PC-3 (cell line): ENCODE data around the gene ARL10. TPM values are rescaled to one million over a fixed set of nuclear protein-coding genes. Genes with fewer than 3 reads are reported as not detected.

Source experiments
- ATAC-seq: fragments of 200-7000 bp; cut with Tn5 transposase; 2 replicates; pipeline ENCODE4 v1.9.1; 2020; ENCODE audit warnings: mild to moderate bottlenecking, moderate library complexity
- BruUV-seq: library from RNA; stranded (reverse); fragments of 400-500 nt; replicated peaks from 2 replicates; lab custom pipeline; 2021; lab: Mats Ljungman, UMichigan
- CTCF ChIA-PET: fragments of 300-600 bp; sonication (Branson Sonifier 250); formaldehyde crosslinking; loops from one replicate; lab custom pipeline; 2022; ENCODE audit warnings: antibody characterized with exemption; lab: Charles Lee
- POLR2A ChIA-PET: fragments of 300-600 bp; sonication (Branson Sonifier 250); formaldehyde crosslinking; loops from one replicate; lab custom pipeline; 2022; ENCODE audit warnings: antibody characterized with exemption; ENCODE audit not compliant: unreplicated experiment; lab: Charles Lee
- DNase-seq: peaks from one replicate; pipeline ENCODE4 v3.0.0-alpha.2; 2015
- H2AFZ ChIP-seq: fragments of 300-600 bp; sonication (generic); 2 replicates; pipeline ENCODE4 v1.6.0; 2016; ENCODE audit warnings: antibody characterized with exemption, low read length
- H3F3A ChIP-seq: fragments of 300-600 bp; sonication (generic); one replicate; pipeline ENCODE4 v1.6.0; 2017; ENCODE audit warnings: antibody characterized with exemption, low read length, control low read depth, mild to moderate bottlenecking; ENCODE audit not compliant: unreplicated experiment
- H3K27ac ChIP-seq: fragments of 300-600 bp; sonication (generic); 2 replicates; pipeline ENCODE4 v1.5.1; 2016; ENCODE audit warnings: mild to moderate bottlenecking, low read length
- H3K27me3 ChIP-seq: fragments of 300-600 bp; sonication (generic); 2 replicates; pipeline ENCODE4 v1.6.1; 2016; ENCODE audit warnings: low read length, mixed read lengths
- H3K36me3 ChIP-seq: fragments of 300-600 bp; sonication (generic); 2 replicates; pipeline ENCODE4 v1.6.1; 2016; ENCODE audit warnings: low read depth, mixed run types, low read length, mixed read lengths
- H3K4me1 ChIP-seq: fragments of 300-600 bp; sonication (generic); 2 replicates; pipeline ENCODE4 v1.5.1; 2016; ENCODE audit warnings: low read length; ENCODE audit not compliant: insufficient read depth
- H3K4me2 ChIP-seq: fragments of 300-600 bp; sonication (generic); 2 replicates; pipeline ENCODE4 v1.6.0; 2016; ENCODE audit warnings: low read length
- H3K4me3 ChIP-seq: fragments of 300-600 bp; sonication (generic); 2 replicates; pipeline ENCODE4 v1.5.1; 2016; ENCODE audit warnings: mild to moderate bottlenecking, low read length, mixed read lengths
- H3K79me2 ChIP-seq: fragments of 300-600 bp; sonication (generic); 2 replicates; pipeline ENCODE4 v1.6.1; 2017; ENCODE audit warnings: low read length, mixed read lengths
- H3K9ac ChIP-seq: fragments of 300-600 bp; sonication (generic); 2 replicates; pipeline ENCODE4 v1.6.0; 2016; ENCODE audit warnings: mild to moderate bottlenecking, low read length
- H3K9me2 ChIP-seq: fragments of 300-600 bp; sonication (generic); replicated peaks from 2 replicates; pipeline ENCODE4 v1.6.1; 2016; ENCODE audit warnings: mixed run types, low read length, mixed read lengths
- H3K9me3 ChIP-seq: fragments of 300-600 bp; sonication (generic); 2 replicates; pipeline ENCODE4 v1.6.1; 2016; ENCODE audit warnings: low read length, mixed read lengths
- H4K20me1 ChIP-seq: fragments of 300-600 bp; sonication (generic); 2 replicates; pipeline ENCODE4 v1.6.1; 2016; ENCODE audit warnings: low read length, mixed read lengths
- EZH2 ChIP-seq: fragments of 300-600 bp; sonication (generic); IDR thresholded peaks from one replicate; pipeline ENCODE4 v1.6.1; 2017; ENCODE audit warnings: antibody characterized with exemption, mild to moderate bottlenecking, low read length; ENCODE audit not compliant: unreplicated experiment
- EZH2phosphoT487 ChIP-seq: fragments of 300-600 bp; sonication (generic); IDR thresholded peaks from 2 replicates; pipeline ENCODE4 v1.6.1; 2018; ENCODE audit warnings: mild to moderate bottlenecking, antibody characterized with exemption, low read length, borderline replicate concordance
- intact Hi-C: fragments of 100-400 bp; cut with micrococcal nuclease; formaldehyde crosslinking; loops from 2 replicates; pipeline ENCODE4 v1.9.0; 2023
- total RNA-seq: library from RNA; depleted of rRNA; stranded (reverse); fragments of >200 nt; gene quantifications from 2 replicates; pipeline ENCODE4 v1.2.3, GENCODE V29; 2014
- TF ChIP-seq, protein P1 (sequence below): fragments of 300-600 bp; sonication (generic); conservative IDR thresholded peaks from 2 replicates; pipeline ENCODE4 v1.5.1; 2017; ENCODE audit warnings: antibody characterized with exemption, low read depth, mild to moderate bottlenecking, low read length

Gene ARL10
- total RNA-seq, 1 experiment from 2014 or later: 0.15 TPM

DNA sequence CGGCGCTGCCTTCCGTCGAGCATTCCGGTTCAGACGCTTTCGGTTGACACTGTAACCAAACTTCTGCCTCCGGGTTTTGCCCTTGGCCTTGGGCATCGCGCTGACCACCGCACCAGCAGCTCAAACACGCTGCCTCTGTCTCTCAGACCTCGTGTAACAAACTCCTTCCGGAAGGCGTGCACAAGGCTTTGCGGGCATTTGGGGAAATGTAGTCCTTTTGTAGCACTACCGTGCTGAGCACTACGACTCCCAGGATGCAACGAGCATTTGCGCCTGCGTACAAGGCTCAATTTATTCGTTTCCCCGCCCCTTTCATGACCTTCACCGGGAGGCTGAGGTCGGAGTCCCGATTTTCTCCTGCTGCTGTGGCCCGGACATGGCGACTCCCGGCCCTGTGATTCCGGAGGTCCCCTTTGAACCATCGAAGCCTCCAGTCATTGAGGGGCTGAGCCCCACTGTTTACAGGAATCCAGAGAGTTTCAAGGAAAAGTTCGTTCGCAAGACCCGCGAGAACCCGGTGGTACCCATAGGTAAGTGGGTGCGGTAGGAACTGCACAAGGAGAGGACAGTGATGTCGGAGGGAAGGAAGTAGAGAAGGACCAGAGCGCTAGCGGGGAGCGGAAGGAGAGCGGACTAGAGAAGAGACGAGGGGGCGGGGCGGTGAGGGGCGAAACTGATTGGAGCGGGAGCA lies 23.3 kb downstream of the ARL10 start, which contains the start of the genes HIGD2A and NOP16:
TSS of gene HIGD2A (plus strand) at position 308 of the 691 bp plus-strand sequence. CDS start at position 377, 69 bp downstream.
TSS of gene NOP16 (minus strand) at position 155 of the 691 bp plus-strand sequence. CDS start at position 96, 59 bp downstream.
- peaks cover 32% of the 10 kb centered on the region for H4K20me1 ChIP-seq
- peak within 1 kb of the TSS; percentile 94 for H3K27ac ChIP-seq
- BruUV-seq: no TSS peak
- H3F3A ChIP-seq: no peaks in the 10 kb centered on the region
- H3K27me3 ChIP-seq: no peaks in the 10 kb centered on the region
- intact Hi-C loops: loop anchor here (1.0 kb wide), 3 partner anchors 60 to 190 kb away; partner anchors contain the start of genes FAF2 and RNF44
- H3K9me2 ChIP-seq: no peaks in the 10 kb centered on the region
- H3K36me3 ChIP-seq: peaks cover 56% of the 10 kb centered on the region
- ATAC-seq: peak; percentile 83
- peak within 1 kb of the TSS; percentile 99 for H3K4me2 ChIP-seq
- H3K9ac ChIP-seq: peak within 1 kb of the TSS; percentile 98
- peak within 1 kb of the TSS; percentile 94 for H3K4me3 ChIP-seq
- peaks cover 14% of the 10 kb centered on the region for H3K4me1 ChIP-seq
- DNase-seq: peak; percentile 99
- ChIA-PET POLR2A (interaction anchor here (0.5 kb wide), 1 partner anchor 280 kb away, joined by 3 read pairs; no protein-coding TSS in a partner anchor), CTCF (no interaction called here)
- peak within 1 kb of the TSS; percentile 97 for H2AFZ ChIP-seq
- no peaks in the 10 kb centered on the region for H3K9me3 ChIP-seq
- peaks cover 67% of the 10 kb centered on the region for H3K79me2 ChIP-seq
- TF ChIP-seq, protein P1, sequence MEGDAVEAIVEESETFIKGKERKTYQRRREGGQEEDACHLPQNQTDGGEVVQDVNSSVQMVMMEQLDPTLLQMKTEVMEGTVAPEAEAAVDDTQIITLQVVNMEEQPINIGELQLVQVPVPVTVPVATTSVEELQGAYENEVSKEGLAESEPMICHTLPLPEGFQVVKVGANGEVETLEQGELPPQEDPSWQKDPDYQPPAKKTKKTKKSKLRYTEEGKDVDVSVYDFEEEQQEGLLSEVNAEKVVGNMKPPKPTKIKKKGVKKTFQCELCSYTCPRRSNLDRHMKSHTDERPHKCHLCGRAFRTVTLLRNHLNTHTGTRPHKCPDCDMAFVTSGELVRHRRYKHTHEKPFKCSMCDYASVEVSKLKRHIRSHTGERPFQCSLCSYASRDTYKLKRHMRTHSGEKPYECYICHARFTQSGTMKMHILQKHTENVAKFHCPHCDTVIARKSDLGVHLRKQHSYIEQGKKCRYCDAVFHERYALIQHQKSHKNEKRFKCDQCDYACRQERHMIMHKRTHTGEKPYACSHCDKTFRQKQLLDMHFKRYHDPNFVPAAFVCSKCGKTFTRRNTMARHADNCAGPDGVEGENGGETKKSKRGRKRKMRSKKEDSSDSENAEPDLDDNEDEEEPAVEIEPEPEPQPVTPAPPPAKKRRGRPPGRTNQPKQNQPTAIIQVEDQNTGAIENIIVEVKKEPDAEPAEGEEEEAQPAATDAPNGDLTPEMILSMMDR: no peak

DNA sequence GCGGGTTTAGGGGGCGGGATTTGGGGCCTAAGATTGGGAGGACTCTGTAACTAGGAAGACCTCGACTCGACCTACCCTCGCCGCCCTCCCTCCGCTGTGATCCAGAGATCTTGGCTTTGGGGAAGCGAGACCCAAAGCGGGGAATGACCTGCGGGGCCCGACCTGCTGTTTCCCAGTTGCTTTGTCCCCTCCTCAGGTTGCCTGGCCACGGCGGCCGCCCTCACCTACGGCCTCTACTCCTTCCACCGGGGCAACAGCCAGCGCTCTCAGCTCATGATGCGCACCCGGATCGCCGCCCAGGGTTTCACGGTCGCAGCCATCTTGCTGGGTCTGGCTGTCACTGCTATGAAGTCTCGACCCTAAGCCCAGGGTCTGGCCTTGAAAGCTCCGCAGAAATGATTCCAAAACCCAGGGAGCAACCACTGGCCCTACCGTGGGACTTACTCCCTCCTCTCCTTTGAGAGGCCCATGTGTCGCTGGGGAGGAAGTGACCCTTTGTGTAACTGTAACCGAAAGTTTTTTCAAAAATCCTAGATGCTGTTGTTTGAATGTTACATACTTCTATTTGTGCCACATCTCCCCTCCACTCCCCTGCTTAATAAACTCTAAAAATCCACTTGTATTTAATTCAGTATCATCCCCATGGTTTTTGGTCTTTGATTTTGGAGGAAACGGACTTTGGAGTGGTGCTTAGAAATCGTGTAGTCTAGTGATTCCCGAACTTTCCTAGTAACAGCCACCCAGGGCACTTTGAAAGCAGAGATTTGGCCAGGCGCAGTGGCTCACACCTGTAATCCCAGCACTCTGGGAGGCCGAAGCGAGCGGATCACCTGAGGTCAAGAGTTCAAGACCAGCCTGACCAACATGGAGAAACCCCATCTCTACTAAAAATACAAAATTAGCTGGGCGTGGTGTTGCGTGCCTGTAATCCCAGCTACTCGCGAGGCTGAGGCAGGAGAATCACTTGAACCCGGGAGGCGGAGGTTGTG lies 24.1 kb downstream of the ARL10 start:
- H3K9ac ChIP-seq: peak overlapping the region; percentile 98
- H3K9me3 ChIP-seq: no peaks in the 10 kb centered on the region
- TSS peak; percentile 92 for BruUV-seq
- H4K20me1 ChIP-seq: peaks cover 31% of the 10 kb centered on the region
- H3K4me1 ChIP-seq: peaks cover 14% of the 10 kb centered on the region
- peaks cover 49% of the 10 kb centered on the region for H3K36me3 ChIP-seq
- no peaks in the 10 kb centered on the region for H3K27me3 ChIP-seq
- peak overlapping the region; percentile 53; the same call in 1 of the 2 replicates for H2AFZ ChIP-seq
- H3F3A ChIP-seq: no peaks in the 10 kb centered on the region
- peak; percentile 36 for DNase-seq
- H3K4me3 ChIP-seq: peak overlapping the region; percentile 94
- intact Hi-C loops: loop anchor here (1.0 kb wide), 1 partner anchor 189 kb away; no protein-coding TSS in a partner anchor
- H3K9me2 ChIP-seq: no peaks in the 10 kb centered on the region
- H3K4me2 ChIP-seq: peak overlapping the region; percentile 99
- H3K27ac ChIP-seq: peak overlapping the region; percentile 94
- TF ChIP-seq EZH2 (no peak), EZH2phosphoT487 (no peak)
- TF ChIP-seq, protein P1: no peak
- ChIA-PET POLR2A (no interaction called here), CTCF (no interaction called here)
- H3K79me2 ChIP-seq: peaks cover 62% of the 10 kb centered on the region
- peak; percentile 41 for ATAC-seq
